ENCODE results near the gene OAF. TPM values are rescaled to one million over a fixed set of nuclear protein-coding genes. Genes with fewer than 3 reads are reported as not detected.

The OAF gene
- total and polyA plus RNA-seq, 2 of the 8 experiments (the other 6 are each of a cell fraction or from before 2014, with no cell fraction given), result 1.3 to 1.5 TPM

- TF ChIP-seq, protein P1, sequence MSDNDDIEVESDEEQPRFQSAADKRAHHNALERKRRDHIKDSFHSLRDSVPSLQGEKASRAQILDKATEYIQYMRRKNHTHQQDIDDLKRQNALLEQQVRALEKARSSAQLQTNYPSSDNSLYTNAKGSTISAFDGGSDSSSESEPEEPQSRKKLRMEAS (IDR thresholded peaks at IDR 0.05), result no peak
- TF ChIP-seq BACH1 (IDR thresholded peaks at IDR 0.05; ENCODE audit: low read length) (no peak), GTF2F1 (IDR thresholded peaks at IDR 0.05; ENCODE audit: borderline replicate concordance, low read depth, low read length) (no peak), HDAC2 (IDR thresholded peaks at IDR 0.05; ENCODE audit: borderline replicate concordance in 1 of 2, low read depth in 2 of 2, low read length in 2 of 2) (no peak), PHF8 (conservative IDR thresholded peaks at IDR 0.05; ENCODE audit: low read depth, low read length) (no peak)
These were observed 68.7 kb downstream of the OAF start (continued) for GRCh38 chr11:120279502-120279901.

Other genes starting within 250 kb of the OAF start
- gene TRIM29, start 72.9 kb upstream of the OAF start, total RNA-seq (2021; fragmentation: NEBNext Ultra II Directional; extraction: Animal tissue kit (Norgen Biotek cat#: 25700)), result 0.43 TPM in 1 of 2 replicates, not detected in the other
- gene TRIM29, start 72.9 kb upstream of the OAF start, polyA plus RNA-seq (2011; rRNA removed), result 0.17 and 0.35 TPM in 2 replicates
- gene POU2F3, start 29.1 kb downstream of the OAF start, total RNA-seq (2021; fragmentation: NEBNext Ultra II Directional; extraction: Animal tissue kit (Norgen Biotek cat#: 25700)), result 1.0 and 1.1 TPM in 2 replicates
- gene POU2F3, start 29.1 kb downstream of the OAF start, polyA plus RNA-seq (2011; rRNA removed), result 0.78 and 2.1 TPM in 2 replicates
- 9.5 TPM in 2 replicates for gene TLCD5, start 114.3 kb downstream of the OAF start, total RNA-seq (2021; fragmentation: NEBNext Ultra II Directional; extraction: Animal tissue kit (Norgen Biotek cat#: 25700))
- gene TLCD5, start 114.3 kb downstream of the OAF start, polyA plus RNA-seq (2011; rRNA removed), result 7.7 and 10.1 TPM in 2 replicates
- gene ARHGEF12, start 125.4 kb downstream of the OAF start, total RNA-seq (2021; fragmentation: NEBNext Ultra II Directional; extraction: Animal tissue kit (Norgen Biotek cat#: 25700)), result 31.2 and 33.7 TPM in 2 replicates
- gene ARHGEF12, start 125.4 kb downstream of the OAF start, polyA plus RNA-seq (2011; rRNA removed), result 3.7 and 5.1 TPM in 2 replicates

All from H1 (cell line).